Vagina (tissue), 2 donors: ENCODE results near the gene MACROD2.

Experiments
- POLR2A ChIP-seq, 2 donors: fragments of 450-650 bp; IDR thresholded peaks; one replicate each; pipeline ENCODE4 v1.6.1; 2017; ENCODE audit warnings: antibody characterized with exemption in 2 of 2, mild to moderate bottlenecking in 2 of 2, moderate library complexity in 2 of 2
- POLR2AphosphoS5 ChIP-seq, 2 donors: sonication (generic); formaldehyde crosslinking; IDR thresholded peaks; one replicate each; pipeline ENCODE4 v1.9.0; 2017; ENCODE audit warnings: antibody characterized with exemption in 2 of 2, mild to moderate bottlenecking in 2 of 2, low read depth in 1 of 2; ENCODE audit not compliant: insufficient read depth in 1 of 2
- TF ChIP-seq, protein P1 (sequence below), 3 experiments: fragments of 450-650 bp in 2 of 3; fragments of 200-600 bp in 1 of 3; sonication (generic) in 1 of 3; IDR thresholded peaks; one replicate each; pipeline ENCODE4 v1.5.1; 2017 to 2019; ENCODE audit warnings: antibody characterized with exemption in 3 of 3, mild to moderate bottlenecking in 2 of 3, moderate library complexity in 2 of 3

GRCh38 chr20:14582855-14583254 is 587.5 kb downstream of the MACROD2 start:
- TF ChIP-seq, protein P1, sequence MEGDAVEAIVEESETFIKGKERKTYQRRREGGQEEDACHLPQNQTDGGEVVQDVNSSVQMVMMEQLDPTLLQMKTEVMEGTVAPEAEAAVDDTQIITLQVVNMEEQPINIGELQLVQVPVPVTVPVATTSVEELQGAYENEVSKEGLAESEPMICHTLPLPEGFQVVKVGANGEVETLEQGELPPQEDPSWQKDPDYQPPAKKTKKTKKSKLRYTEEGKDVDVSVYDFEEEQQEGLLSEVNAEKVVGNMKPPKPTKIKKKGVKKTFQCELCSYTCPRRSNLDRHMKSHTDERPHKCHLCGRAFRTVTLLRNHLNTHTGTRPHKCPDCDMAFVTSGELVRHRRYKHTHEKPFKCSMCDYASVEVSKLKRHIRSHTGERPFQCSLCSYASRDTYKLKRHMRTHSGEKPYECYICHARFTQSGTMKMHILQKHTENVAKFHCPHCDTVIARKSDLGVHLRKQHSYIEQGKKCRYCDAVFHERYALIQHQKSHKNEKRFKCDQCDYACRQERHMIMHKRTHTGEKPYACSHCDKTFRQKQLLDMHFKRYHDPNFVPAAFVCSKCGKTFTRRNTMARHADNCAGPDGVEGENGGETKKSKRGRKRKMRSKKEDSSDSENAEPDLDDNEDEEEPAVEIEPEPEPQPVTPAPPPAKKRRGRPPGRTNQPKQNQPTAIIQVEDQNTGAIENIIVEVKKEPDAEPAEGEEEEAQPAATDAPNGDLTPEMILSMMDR (IDR thresholded peaks at IDR 0.05) = no peak
- TF ChIP-seq POLR2AphosphoS5 (IDR thresholded peaks at IDR 0.05; ENCODE audit: insufficient read depth in 1 of 2, low read depth in 1 of 2) = no peak
- TF ChIP-seq POLR2A (IDR thresholded peaks at IDR 0.05) = no peak
